ENCODE measurements around the gene ZNF296.

ZNF296 gene

GRCh38 chr19:45025264-45025663, 51.0 kb downstream of the ZNF296 start:
- TF ChIP-seq CTCF (IDR thresholded peaks at IDR 0.05; ENCODE audit: low read depth, low read length): no peak
- DNase-seq (ENCODE audit: low read depth in 2 of 2): no peak
- no peak overlapping the region for H3K4me3 ChIP-seq (replicated peaks in 1 of 2; ENCODE audit: low read depth in 2 of 2, low read length in 2 of 2)

DNA sequence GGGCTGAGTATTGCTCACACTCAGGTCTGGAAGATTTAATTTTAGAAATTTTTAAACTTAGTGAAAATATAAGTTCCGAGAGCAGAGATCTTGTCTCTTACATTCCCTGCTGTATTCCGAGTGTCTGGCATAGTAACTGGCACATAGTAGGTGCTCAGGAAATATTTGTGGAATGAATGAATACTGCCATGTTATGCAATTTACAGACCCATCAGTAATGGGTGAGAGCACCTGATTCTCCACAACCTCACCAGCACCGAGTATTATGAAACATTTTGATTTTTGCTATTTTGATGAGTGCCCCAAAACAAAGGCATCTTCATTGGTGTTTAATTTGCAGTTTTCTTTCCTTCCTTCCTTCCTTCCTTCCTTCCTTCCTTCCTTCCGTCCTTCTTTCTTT, 53.2 kb downstream of the ZNF296 start:
- DNase-seq (ENCODE audit: low read depth in 2 of 2): no peak
- TF ChIP-seq CTCF (IDR thresholded peaks at IDR 0.05; ENCODE audit: low read depth, low read length): no peak
- H3K4me3 ChIP-seq (replicated peaks in 1 of 2; ENCODE audit: low read depth in 2 of 2, low read length in 2 of 2): no peak overlapping the region

DNA sequence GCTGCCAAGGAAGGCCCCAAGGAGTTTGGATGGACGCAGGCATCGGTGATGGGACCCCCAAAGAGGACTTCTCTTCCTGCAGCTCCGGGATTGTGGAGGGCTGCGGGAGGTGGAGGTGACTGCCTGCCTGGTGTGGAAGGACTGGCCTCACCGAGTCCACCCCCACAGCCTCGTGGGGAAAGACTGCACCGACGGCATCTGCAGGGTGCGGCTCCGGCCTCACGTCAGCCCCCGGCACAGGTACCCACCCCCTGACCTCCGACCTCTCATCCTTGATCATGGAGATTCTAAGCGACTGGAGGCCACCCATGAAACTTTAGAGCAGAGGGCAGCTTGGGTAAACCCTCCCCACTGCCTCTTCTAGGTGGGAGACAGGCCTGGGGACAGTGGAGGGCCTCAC, 54.3 kb downstream of the ZNF296 start:
- H3K4me3 ChIP-seq (replicated peaks in 1 of 2; ENCODE audit: low read depth in 2 of 2, low read length in 2 of 2): no peak overlapping the region
- DNase-seq (ENCODE audit: low read depth in 2 of 2): no peak
- TF ChIP-seq CTCF (IDR thresholded peaks at IDR 0.05; ENCODE audit: low read depth, low read length): no peak

Measured in cardiac fibroblast (primary cell).